A673 (cell line): ENCODE measurements around the gene GJC2. TPM values are rescaled to one million over a fixed set of nuclear protein-coding genes. Genes with fewer than 3 reads are reported as not detected.

Experiments used
- BruUV-seq: library from RNA; stranded (reverse); fragments of 400-500 nt; replicated peaks from 2 replicates; lab custom pipeline; 2021; lab: Mats Ljungman, UMichigan
- CTCF ChIA-PET: fragments of 300-600 bp; sonication (Branson Sonifier 250); formaldehyde crosslinking; loops from one replicate; lab custom pipeline; 2022; ENCODE audit warnings: antibody characterized with exemption; lab: Charles Lee
- POLR2A ChIA-PET: fragments of 300-600 bp; sonication (Branson Sonifier 250); formaldehyde crosslinking; loops from one replicate; lab custom pipeline; 2022; ENCODE audit warnings: antibody characterized with exemption; ENCODE audit not compliant: low non-redundant PET; lab: Charles Lee
- DNase-seq: peaks from one replicate; pipeline ENCODE4 v3.0.0-alpha.2; 2015; ENCODE audit warnings: low spot score
- H3K27ac ChIP-seq: fragments of 200-600 bp; sonication (generic); 2 replicates; pipeline ENCODE4 v1.5.1; 2016; ENCODE audit warnings: mixed run types, low read depth, mild to moderate bottlenecking, mixed read lengths, antibody characterized with exemption, low read length; ENCODE audit not compliant: poor library complexity, severe bottlenecking
- H3K27me3 ChIP-seq: fragments of 200-600 bp; sonication (generic); replicated peaks from 2 replicates; pipeline ENCODE4 v1.6.1; 2017; ENCODE audit warnings: mixed run types, low read depth, mild to moderate bottlenecking, mixed read lengths, antibody characterized with exemption, low read length; ENCODE audit not compliant: insufficient read depth, poor library complexity
- H3K36me3 ChIP-seq: fragments of 200-600 bp; sonication (generic); 2 replicates; pipeline ENCODE4 v1.6.1; 2016; ENCODE audit warnings: mixed run types, mild to moderate bottlenecking, mixed read lengths, antibody characterized with exemption, low read length; ENCODE audit not compliant: insufficient read depth, poor library complexity, severe bottlenecking
- H3K4me1 ChIP-seq: fragments of 200-600 bp; sonication (generic); 2 replicates; pipeline ENCODE4 v1.6.1; 2017; ENCODE audit warnings: mixed run types, mild to moderate bottlenecking, mixed read lengths, antibody characterized with exemption, low read length; ENCODE audit not compliant: insufficient read depth, poor library complexity, severe bottlenecking
- H3K4me3 ChIP-seq: fragments of 200-600 bp; sonication (generic); 2 replicates; pipeline ENCODE4 v1.5.1; 2016; ENCODE audit warnings: low read depth, mixed run types, mild to moderate bottlenecking, mixed read lengths, low read length; ENCODE audit not compliant: poor library complexity, severe bottlenecking
- H3K9me3 ChIP-seq: fragments of 200-600 bp; sonication (generic); 2 replicates; pipeline ENCODE4 v1.6.1; 2016; ENCODE audit warnings: mixed run types, low read depth, mild to moderate bottlenecking, mixed read lengths, antibody characterized with exemption, low read length; ENCODE audit not compliant: poor library complexity, severe bottlenecking
- EZH2 ChIP-seq: fragments of 200-600 bp; sonication (generic); IDR thresholded peaks from 2 replicates; pipeline ENCODE4 v1.6.1; 2017; ENCODE audit warnings: borderline replicate concordance, low read depth, mild to moderate bottlenecking, mixed read lengths, antibody characterized with exemption, low read length; ENCODE audit not compliant: poor library complexity, severe bottlenecking
- intact Hi-C: fragments of 100-400 bp; cut with micrococcal nuclease; formaldehyde crosslinking; loops from one replicate; pipeline ENCODE4 v1.10.0; 2022; ENCODE audit not compliant: unreplicated experiment
- total RNA-seq: library from RNA; stranded (reverse); gene quantifications from 2 replicates; pipeline ENCODE4 v1.2.3, GENCODE V29; 2021
- TF ChIP-seq, protein P1 (sequence below): fragments of 300-800, 200-600 bp; sonication (generic); conservative IDR thresholded peaks from 2 replicates; pipeline ENCODE4 v1.5.1; 2017; ENCODE audit warnings: low read depth, mild to moderate bottlenecking, antibody characterized with exemption, low read length, moderate library complexity, mixed read lengths

The GJC2 gene
- total RNA-seq, 1 experiment from 2014 or later = 0.97 TPM

- no peak for DNase-seq
- POLR2A ChIA-PET = no interaction called here
- TF ChIP-seq, protein P1, sequence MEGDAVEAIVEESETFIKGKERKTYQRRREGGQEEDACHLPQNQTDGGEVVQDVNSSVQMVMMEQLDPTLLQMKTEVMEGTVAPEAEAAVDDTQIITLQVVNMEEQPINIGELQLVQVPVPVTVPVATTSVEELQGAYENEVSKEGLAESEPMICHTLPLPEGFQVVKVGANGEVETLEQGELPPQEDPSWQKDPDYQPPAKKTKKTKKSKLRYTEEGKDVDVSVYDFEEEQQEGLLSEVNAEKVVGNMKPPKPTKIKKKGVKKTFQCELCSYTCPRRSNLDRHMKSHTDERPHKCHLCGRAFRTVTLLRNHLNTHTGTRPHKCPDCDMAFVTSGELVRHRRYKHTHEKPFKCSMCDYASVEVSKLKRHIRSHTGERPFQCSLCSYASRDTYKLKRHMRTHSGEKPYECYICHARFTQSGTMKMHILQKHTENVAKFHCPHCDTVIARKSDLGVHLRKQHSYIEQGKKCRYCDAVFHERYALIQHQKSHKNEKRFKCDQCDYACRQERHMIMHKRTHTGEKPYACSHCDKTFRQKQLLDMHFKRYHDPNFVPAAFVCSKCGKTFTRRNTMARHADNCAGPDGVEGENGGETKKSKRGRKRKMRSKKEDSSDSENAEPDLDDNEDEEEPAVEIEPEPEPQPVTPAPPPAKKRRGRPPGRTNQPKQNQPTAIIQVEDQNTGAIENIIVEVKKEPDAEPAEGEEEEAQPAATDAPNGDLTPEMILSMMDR = no peak
- TF ChIP-seq EZH2 = no peak
These were observed 44.3 kb upstream of the GJC2 start for GRCh38 chr1:228105270-228105995.

GRCh38 chr1:228105996-228106799 lies 43.5 kb upstream of the GJC2 start:
- DNase-seq = no peak
- H3K27me3 ChIP-seq = no peaks in the 10 kb centered on the region
- H3K36me3 ChIP-seq = peaks cover 10% of the 10 kb centered on the region
- no TSS peak for BruUV-seq
- POLR2A ChIA-PET = no interaction called here
- no peak overlapping the region for H3K4me3 ChIP-seq
- H3K27ac ChIP-seq = no peak overlapping the region
- CTCF ChIA-PET = no interaction called here
- intact Hi-C loops = no loop called here
- H3K9me3 ChIP-seq = no peaks in the 10 kb centered on the region
- H3K4me1 ChIP-seq = peaks cover 11% of the 10 kb centered on the region
- TF ChIP-seq, protein P1 = no peak
- TF ChIP-seq EZH2 = no peak

More at GRCh38 chr1:228105270-228105995, 44.3 kb upstream of the GJC2 start:
- H3K27me3 ChIP-seq = no peaks in the 10 kb centered on the region
- H3K36me3 ChIP-seq = peaks cover 17% of the 10 kb centered on the region
- intact Hi-C loops = no loop called here
- H3K4me3 ChIP-seq = no peak overlapping the region
- H3K27ac ChIP-seq = no peak overlapping the region
- no TSS peak for BruUV-seq
- CTCF ChIA-PET = no interaction called here
- H3K4me1 ChIP-seq = peaks cover 11% of the 10 kb centered on the region
- no peaks in the 10 kb centered on the region for H3K9me3 ChIP-seq

DNA sequence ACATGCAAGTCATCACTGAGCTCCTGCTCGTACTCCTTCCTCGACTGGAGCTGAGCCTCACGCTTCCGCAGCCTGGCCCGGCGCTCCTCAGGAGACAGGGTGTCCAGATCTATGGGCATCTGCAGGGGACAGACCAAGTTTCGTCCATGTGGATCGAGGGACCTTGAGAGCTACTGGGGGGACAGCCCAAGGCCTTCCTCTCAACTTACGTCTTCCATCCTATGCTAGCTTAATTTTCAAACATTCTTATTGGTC lies 43.0 kb upstream of the GJC2 start:
- Histone ChIP-seq H3K27ac (no peak overlapping the region), H3K4me3 (no peak overlapping the region), H3K4me1 (peaks cover 11% of the 10 kb centered on the region), H3K9me3 (no peaks in the 10 kb centered on the region), H3K27me3 (no peaks in the 10 kb centered on the region), H3K36me3 (peaks cover 9% of the 10 kb centered on the region)
- TF ChIP-seq, protein P1 = no peak
- no peak for TF ChIP-seq EZH2
- ChIA-PET CTCF (no interaction called here), POLR2A (no interaction called here)
- intact Hi-C loops = no loop called here
- no peak for DNase-seq
- no TSS peak for BruUV-seq
